Central memory CD8-positive, alpha-beta T cell (primary cell): ENCODE measurements around the gene EPS8L1.
A peak's percentile ranks its signal among the peaks of the same experiment; 100 is the strongest.
"Not testable (repeated sequence)": the region's sequence is repeated elsewhere in the genome, so short reads cannot be mapped to it uniquely, and the experiment has no call there.

Experiments
- ATAC-seq: fragments of 150-1000 bp; cut with Tn5 transposase; replicated peaks from 2 replicates; pipeline ENCODE4 v1.10.0; 2022; ENCODE audit warnings: mild to moderate bottlenecking, moderate FRiP score, moderate number of reproducible peaks; ENCODE audit not compliant: poor library complexity, severe bottlenecking; ENCODE audit errors: extremely low read depth
- DNase-seq, 2 donors: peaks; one replicate each; pipeline ENCODE4 v3.0.0; 2021; ENCODE audit warnings: low spot score in 2 of 2
- H3K27ac Mint-ChIP-seq: one replicate; pipeline ENCODE4 v1.8.0; 2022; ENCODE audit warnings: low read depth, mild to moderate bottlenecking, moderate library complexity, mixed read lengths
- H3K27me3 Mint-ChIP-seq: one replicate; pipeline ENCODE4 v1.8.0; 2022; ENCODE audit warnings: mixed read lengths
- H3K36me3 Mint-ChIP-seq: one replicate; pipeline ENCODE4 v1.8.0; 2022; ENCODE audit warnings: mild to moderate bottlenecking, moderate library complexity, mixed read lengths; ENCODE audit not compliant: insufficient read depth
- H3K4me1 Mint-ChIP-seq: one replicate; pipeline ENCODE4 v1.8.0; 2022; ENCODE audit warnings: mixed read lengths
- H3K4me3 Mint-ChIP-seq: one replicate; pipeline ENCODE4 v1.8.0; 2022; ENCODE audit warnings: mild to moderate bottlenecking, moderate library complexity, mixed read lengths
- H3K9me3 Mint-ChIP-seq: one replicate; pipeline ENCODE4 v1.8.0; 2022; ENCODE audit warnings: mixed read lengths

The EPS8L1 gene

GRCh38 chr19:55058781-55059610 lies 16.7 kb upstream of the EPS8L1 start:
- no peaks in the 10 kb centered on the region for H3K9me3 Mint-ChIP-seq
- no peak overlapping the region for H3K27ac Mint-ChIP-seq
- H3K4me1 Mint-ChIP-seq: peaks cover 11% of the 10 kb centered on the region
- H3K4me3 Mint-ChIP-seq: no peak overlapping the region
- ATAC-seq: no peak
- DNase-seq: no peak
- H3K27me3 Mint-ChIP-seq: no peaks in the 10 kb centered on the region
- H3K36me3 Mint-ChIP-seq: peaks cover 39% of the 10 kb centered on the region

- not testable (repeated sequence) for H3K9me3 Mint-ChIP-seq, H3K4me3 Mint-ChIP-seq, H3K27ac Mint-ChIP-seq, H3K27me3 Mint-ChIP-seq, ATAC-seq, DNase-seq
- Mint-ChIP-seq H3K36me3 (peaks cover 35% of the 10 kb centered on the region), H3K4me1 (peaks cover 11% of the 10 kb centered on the region)
These were observed 15.4 kb upstream of the EPS8L1 start for GRCh38 chr19:55060287-55060686.

GRCh38 chr19:55062735-55063491 lies 12.8 kb upstream of the EPS8L1 start, which contains the start of gene RDH13:
TSS of gene RDH13 (minus strand) at chr19:55063148. CDS start at chr19:55063032, 116 bp downstream.
- H3K36me3 Mint-ChIP-seq: peaks cover 28% of the 10 kb centered on the region

GRCh38 chr19:55063492-55063843 lies 12.2 kb upstream of the EPS8L1 start:
- Mint-ChIP-seq H3K36me3 (peaks cover 25% of the 10 kb centered on the region), H3K4me1 (peaks cover 11% of the 10 kb centered on the region), H3K9me3 (no peaks in the 10 kb centered on the region), H3K27me3 (peaks cover 28% of the 10 kb centered on the region), H3K27ac (peak overlapping the region; percentile 58), H3K4me3 (peak overlapping the region; percentile 78)
- no peak for DNase-seq
- no peak for ATAC-seq

More at GRCh38 chr19:55062735-55063491, 12.8 kb upstream of the EPS8L1 start, which contains the start of gene RDH13:
- DNase-seq: peak; percentile 97 to 98
- Mint-ChIP-seq H3K27me3 (peaks cover 23% of the 10 kb centered on the region), H3K4me3 (peak within 1 kb of the TSS; percentile 78), H3K27ac (peak within 1 kb of the TSS; percentile 58), H3K4me1 (peaks cover 11% of the 10 kb centered on the region), H3K9me3 (no peaks in the 10 kb centered on the region)
- ATAC-seq: peak; percentile 99

GRCh38 chr19:55065516-55065915 lies 10.2 kb upstream of the EPS8L1 start:
- ATAC-seq, H3K9me3 Mint-ChIP-seq, H3K4me3 Mint-ChIP-seq, DNase-seq, H3K27ac Mint-ChIP-seq: not testable (repeated sequence)
- Mint-ChIP-seq H3K4me1 (peaks cover 19% of the 10 kb centered on the region), H3K36me3 (peaks cover 16% of the 10 kb centered on the region), H3K27me3 (peaks cover 49% of the 10 kb centered on the region)

- Mint-ChIP-seq H3K36me3 (peaks cover 19% of the 10 kb centered on the region), H3K9me3 (no peaks in the 10 kb centered on the region), H3K27me3 (peaks cover 53% of the 10 kb centered on the region), H3K4me3 (no peak overlapping the region), H3K4me1 (peaks cover 18% of the 10 kb centered on the region), H3K27ac (no peak overlapping the region)
- ATAC-seq (no peak), DNase-seq (no peak)
These were observed 9.5 kb upstream of the EPS8L1 start for GRCh38 chr19:55066107-55066709.

- peaks cover 67% of the 10 kb centered on the region for H3K27me3 Mint-ChIP-seq
- peak overlapping the region; percentile 42 for H3K27ac Mint-ChIP-seq
- DNase-seq (no peak), ATAC-seq (no peak)
- H3K9me3 Mint-ChIP-seq: no peaks in the 10 kb centered on the region
- no peak overlapping the region for H3K4me3 Mint-ChIP-seq
- peaks cover 9% of the 10 kb centered on the region for H3K4me1 Mint-ChIP-seq
- H3K36me3 Mint-ChIP-seq: peaks cover 14% of the 10 kb centered on the region
These were observed 7.8 kb upstream of the EPS8L1 start for GRCh38 chr19:55067869-55068268.

GRCh38 chr19:55068950-55069864 lies 6.5 kb upstream of the EPS8L1 start:
- Mint-ChIP-seq H3K4me1 (peaks cover 9% of the 10 kb centered on the region), H3K9me3 (no peaks in the 10 kb centered on the region), H3K4me3 (peak overlapping the region; percentile 30), H3K36me3 (peaks cover 8% of the 10 kb centered on the region), H3K27ac (peak overlapping the region; percentile 0), H3K27me3 (peaks cover 81% of the 10 kb centered on the region)
- peak; percentile 32 for ATAC-seq
- no peak for DNase-seq

GRCh38 chr19:55069865-55070197 lies 5.8 kb upstream of the EPS8L1 start:
- no peaks in the 10 kb centered on the region for H3K9me3 Mint-ChIP-seq
- peaks cover 9% of the 10 kb centered on the region for H3K4me1 Mint-ChIP-seq
- DNase-seq (no peak), ATAC-seq (no peak)
- H3K4me3 Mint-ChIP-seq: peak overlapping the region; percentile 30
- H3K27me3 Mint-ChIP-seq: peaks cover 87% of the 10 kb centered on the region
- H3K27ac Mint-ChIP-seq: no peak overlapping the region
- peaks cover 6% of the 10 kb centered on the region for H3K36me3 Mint-ChIP-seq

GRCh38 chr19:55070466-55071128 lies 5.1 kb upstream of the EPS8L1 start:
- no peaks in the 10 kb centered on the region for H3K9me3 Mint-ChIP-seq
- no peak overlapping the region for H3K4me3 Mint-ChIP-seq
- H3K27me3 Mint-ChIP-seq: peaks cover 95% of the 10 kb centered on the region
- H3K36me3 Mint-ChIP-seq: peaks cover 6% of the 10 kb centered on the region
- H3K27ac Mint-ChIP-seq: no peak overlapping the region
- peaks cover 9% of the 10 kb centered on the region for H3K4me1 Mint-ChIP-seq
- DNase-seq (no peak), ATAC-seq (no peak)

- no peak for ATAC-seq
- no peaks in the 10 kb centered on the region for H3K9me3 Mint-ChIP-seq
- peaks cover 6% of the 10 kb centered on the region for H3K36me3 Mint-ChIP-seq
- H3K27ac Mint-ChIP-seq: no peak overlapping the region
- no peak for DNase-seq
- H3K4me3 Mint-ChIP-seq: no peak overlapping the region
- peaks cover 9% of the 10 kb centered on the region for H3K4me1 Mint-ChIP-seq
- peaks cover 95% of the 10 kb centered on the region for H3K27me3 Mint-ChIP-seq
These were observed 4.6 kb upstream of the EPS8L1 start for GRCh38 chr19:55071129-55071502.
